Liver (tissue), 9 donors: ENCODE results near the gene AOPEP. TPM values are rescaled to one million over a fixed set of nuclear protein-coding genes. Genes with fewer than 3 reads are reported as not detected.

ENCODE experiments used
- DNase-seq: peaks from one replicate; pipeline ENCODE4 v3.0.0-alpha.2; 2017; ENCODE audit warnings: low spot score
- H3K27ac ChIP-seq, 2 donors: one replicate each; pipeline ENCODE4 v1.7.0; 2013; ENCODE audit warnings: inconsistent platforms in 2 of 2, low read length in 2 of 2, control low read depth in 1 of 2, low read depth in 1 of 2, mild to moderate bottlenecking in 1 of 2
- H3K27me3 ChIP-seq, 4 donors: one replicate each; pipeline versions ENCODE4 v1.6.1 to v1.7.0; 2013; ENCODE audit warnings: low read length in 3 of 4, inconsistent platforms in 1 of 4, mild to moderate bottlenecking in 1 of 4, moderate library complexity in 1 of 4; ENCODE audit not compliant: control insufficient read depth in 4 of 4, insufficient read depth in 4 of 4
- H3K36me3 ChIP-seq, 4 donors: one replicate each; pipeline versions ENCODE4 v1.6.1 to v1.7.0; 2013; ENCODE audit warnings: low read length in 3 of 4, mild to moderate bottlenecking in 3 of 4, low read depth in 1 of 4, moderate library complexity in 1 of 4; ENCODE audit not compliant: control insufficient read depth in 4 of 4, insufficient read depth in 3 of 4
- H3K4me1 ChIP-seq, 4 donors: one replicate each; pipeline versions ENCODE4 v1.6.1 to v1.7.0; 2013; ENCODE audit warnings: low read length in 3 of 4, mild to moderate bottlenecking in 3 of 4, moderate library complexity in 1 of 4; ENCODE audit not compliant: control insufficient read depth in 4 of 4, insufficient read depth in 4 of 4
- H3K4me3 ChIP-seq, 3 donors: one replicate each; pipeline versions ENCODE4 v1.6.1 to v1.7.0; 2013; ENCODE audit warnings: low read length in 3 of 3, control low read depth in 1 of 3, low read depth in 1 of 3, mild to moderate bottlenecking in 1 of 3
- H3K9ac ChIP-seq, 2 donors: one replicate each; pipeline ENCODE4 v1.7.0; 2013; ENCODE audit warnings: low read length in 2 of 2, mild to moderate bottlenecking in 2 of 2, moderate library complexity in 2 of 2, control low read depth in 1 of 2, low read depth in 1 of 2
- H3K9me3 ChIP-seq, 4 donors: one replicate each; pipeline versions ENCODE4 v1.6.1 to v1.7.0; 2013; ENCODE audit warnings: low read length in 3 of 4; ENCODE audit not compliant: control insufficient read depth in 4 of 4
- ATF3 ChIP-seq: IDR thresholded peaks from 2 replicates; pipeline ENCODE4 v1.6.1; 2016; ENCODE audit warnings: antibody characterized with exemption
- CTCF ChIP-seq: fragments of 150-350 bp; IDR thresholded peaks from 2 replicates; pipeline ENCODE4 v1.5.1; 2017; ENCODE audit warnings: improper control_type of control experiment, low read depth, low read length; ENCODE audit not compliant: missing input control
- EGR1 ChIP-seq, 2 donors: IDR thresholded peaks; 2 replicates each; pipeline ENCODE4 v1.6.1; 2016 to 2018; ENCODE audit warnings: antibody characterized with exemption in 2 of 2, low read depth in 2 of 2
- FOXA1 ChIP-seq: IDR thresholded peaks from 2 replicates; pipeline ENCODE4 v1.6.1; 2016; ENCODE audit warnings: antibody characterized with exemption
- FOXA2 ChIP-seq: IDR thresholded peaks from 2 replicates; pipeline ENCODE4 v1.6.1; 2016; ENCODE audit warnings: antibody characterized with exemption
- GABPA ChIP-seq, 2 donors: IDR thresholded peaks in 1 of 2; conservative IDR thresholded peaks in 1 of 2; 2 replicates each; pipeline ENCODE4 v1.6.1; 2016; ENCODE audit warnings: antibody characterized with exemption in 2 of 2, mild to moderate bottlenecking in 1 of 2, moderate library complexity in 1 of 2
- HNF4A ChIP-seq, 2 donors: conservative IDR thresholded peaks; 2 replicates each; pipeline ENCODE4 v1.6.1; 2016; ENCODE audit warnings: antibody characterized with exemption in 2 of 2, mild to moderate bottlenecking in 2 of 2
- HNF4G ChIP-seq: IDR thresholded peaks from 2 replicates; pipeline ENCODE4 v1.6.1; 2016; ENCODE audit warnings: antibody characterized with exemption
- JUND ChIP-seq, 2 donors: IDR thresholded peaks; 2 replicates each; pipeline ENCODE4 v1.6.1; 2016; ENCODE audit warnings: antibody characterized with exemption in 2 of 2
- MAX ChIP-seq: IDR thresholded peaks from 2 replicates; pipeline ENCODE4 v1.6.1; 2016; ENCODE audit warnings: antibody characterized with exemption
- NR2F2 ChIP-seq: IDR thresholded peaks from 2 replicates; pipeline ENCODE4 v1.6.1; 2016; ENCODE audit warnings: antibody characterized with exemption
- RAD21 ChIP-seq, 2 donors: IDR thresholded peaks; 2 replicates each; pipeline ENCODE4 v1.6.1; 2016; ENCODE audit warnings: antibody characterized with exemption in 2 of 2, mild to moderate bottlenecking in 2 of 2
- RXRA ChIP-seq, 2 donors: IDR thresholded peaks; 2 replicates each; pipeline ENCODE4 v1.6.1; 2017 to 2018; ENCODE audit warnings: antibody characterized with exemption in 2 of 2, mild to moderate bottlenecking in 1 of 2
- SP1 ChIP-seq: IDR thresholded peaks from 2 replicates; pipeline ENCODE4 v1.6.1; 2018; ENCODE audit warnings: antibody characterized with exemption, mild to moderate bottlenecking
- TAF1 ChIP-seq: conservative IDR thresholded peaks from 2 replicates; pipeline ENCODE4 v1.6.1; 2016; ENCODE audit warnings: antibody characterized with exemption, mild to moderate bottlenecking
- YY1 ChIP-seq: IDR thresholded peaks from 2 replicates; pipeline ENCODE4 v1.6.1; 2016; ENCODE audit warnings: antibody characterized with exemption, mild to moderate bottlenecking
- WGBS: extraction: QIAGEN DNeasy Blood & Tissue Kit; methylation state at CpG from one replicate; pipeline ENCODE4 v1.1.7; 2013; 5-methylcytosine and 5-hydroxymethylcytosine counted together
- polyA plus RNA-seq, 2 donors: library from polyadenylated mRNA; stranded (reverse) in 1 of 2; unstranded in 1 of 2; fragments of 200-250 nt in 1 of 2; fragments of >200 nt in 1 of 2; fragmentation: Nextera tagmentation in 1 of 2; extraction: Ambion mirVana in 1 of 2; gene quantifications; one replicate each; pipeline versions ENCODE4 v1.2.1 to v1.2.3, GENCODE V29; 2013 to 2015
- total RNA-seq, 2 donors: library from RNA; depleted of rRNA; stranded (reverse); fragments of >200 nt; gene quantifications; one replicate each; pipeline ENCODE4 v1.2.3, GENCODE V29; 2014
- TF ChIP-seq, protein P1 (sequence below): IDR thresholded peaks from 2 replicates; pipeline ENCODE4 v1.6.1; 2016; ENCODE audit warnings: antibody characterized with exemption
- TF ChIP-seq, protein P2 (sequence below): IDR thresholded peaks from 2 replicates; pipeline ENCODE4 v1.6.1; 2016; ENCODE audit warnings: antibody characterized with exemption, mild to moderate bottlenecking
- donor health status: healthy.
- donor health status: healthy.
- donor health status: healthy.
- donor health status: healthy.
- donor health status: healthy.

Gene AOPEP
- total and polyA plus RNA-seq, 4 donors, result 22.2 to 77.1 (median 34.8) TPM

DNA sequence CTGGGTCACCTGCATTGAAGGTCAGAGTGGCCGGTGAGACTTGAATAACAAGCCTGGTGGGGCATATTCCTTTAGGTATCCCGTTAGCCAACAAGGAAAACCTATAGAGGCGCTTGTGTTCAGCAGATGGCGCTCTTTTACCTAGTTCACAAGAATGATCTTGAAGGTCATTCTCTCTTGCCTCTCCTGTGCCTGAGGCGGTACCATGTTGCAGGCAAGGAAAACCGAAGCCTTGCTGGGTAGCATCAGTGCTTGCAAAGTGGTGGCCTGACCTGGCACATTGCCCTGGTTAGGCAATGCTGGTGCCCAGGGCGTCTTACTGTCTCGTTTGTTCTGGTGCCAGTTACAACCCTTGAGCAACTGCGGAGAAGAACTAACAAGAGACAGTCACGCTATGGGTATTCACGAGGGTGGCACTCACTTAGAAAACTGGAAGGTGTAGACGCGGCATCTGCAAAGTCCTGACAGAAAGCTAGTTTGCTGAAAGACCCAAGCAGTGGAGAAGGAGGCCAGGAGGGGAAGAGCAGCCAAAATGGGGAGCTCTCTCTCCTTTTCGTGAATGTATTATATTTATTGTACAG lies 56.7 kb downstream of the AOPEP start:
- WGBS, result 30% methylated on average over 14 of the region's 14 CpGs
- H3K4me3 ChIP-seq, result peak overlapping the region in 1 of 3 donors; percentile 35
- H3K27me3 ChIP-seq, result no peaks in the 10 kb centered on the region
- DNase-seq, result peak; percentile 51
- no peaks in the 10 kb centered on the region for H3K9me3 ChIP-seq
- peak; percentile 58 for TF ChIP-seq CTCF
- peak; percentile 13 to 57 for TF ChIP-seq HNF4A (conservative IDR thresholded peaks at IDR 0.05)
- TF ChIP-seq MAX, result no peak
- TF ChIP-seq GABPA (IDR thresholded peaks at IDR 0.05 in 1 of 2, conservative IDR thresholded peaks at IDR 0.05 in 1 of 2), result no peak
- TF ChIP-seq NR2F2, result peak; percentile 38
- TF ChIP-seq FOXA1, result no peak
- no peak for TF ChIP-seq TAF1
- TF ChIP-seq RXRA (IDR thresholded peaks at IDR 0.05), result peak; percentile 42 to 68
- no peak for TF ChIP-seq ATF3
- TF ChIP-seq EGR1 (IDR thresholded peaks at IDR 0.05; ENCODE audit: low read depth in 2 of 2), result no peak
- no peak for TF ChIP-seq YY1
- TF ChIP-seq JUND (IDR thresholded peaks at IDR 0.05), result no peak
- TF ChIP-seq, protein P1, sequence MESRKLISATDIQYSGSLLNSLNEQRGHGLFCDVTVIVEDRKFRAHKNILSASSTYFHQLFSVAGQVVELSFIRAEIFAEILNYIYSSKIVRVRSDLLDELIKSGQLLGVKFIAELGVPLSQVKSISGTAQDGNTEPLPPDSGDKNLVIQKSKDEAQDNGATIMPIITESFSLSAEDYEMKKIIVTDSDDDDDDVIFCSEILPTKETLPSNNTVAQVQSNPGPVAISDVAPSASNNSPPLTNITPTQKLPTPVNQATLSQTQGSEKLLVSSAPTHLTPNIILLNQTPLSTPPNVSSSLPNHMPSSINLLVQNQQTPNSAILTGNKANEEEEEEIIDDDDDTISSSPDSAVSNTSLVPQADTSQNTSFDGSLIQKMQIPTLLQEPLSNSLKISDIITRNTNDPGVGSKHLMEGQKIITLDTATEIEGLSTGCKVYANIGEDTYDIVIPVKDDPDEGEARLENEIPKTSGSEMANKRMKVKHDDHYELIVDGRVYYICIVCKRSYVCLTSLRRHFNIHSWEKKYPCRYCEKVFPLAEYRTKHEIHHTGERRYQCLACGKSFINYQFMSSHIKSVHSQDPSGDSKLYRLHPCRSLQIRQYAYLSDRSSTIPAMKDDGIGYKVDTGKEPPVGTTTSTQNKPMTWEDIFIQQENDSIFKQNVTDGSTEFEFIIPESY, result no peak
- TF ChIP-seq SP1, result peak; percentile 18
- TF ChIP-seq, protein P2, sequence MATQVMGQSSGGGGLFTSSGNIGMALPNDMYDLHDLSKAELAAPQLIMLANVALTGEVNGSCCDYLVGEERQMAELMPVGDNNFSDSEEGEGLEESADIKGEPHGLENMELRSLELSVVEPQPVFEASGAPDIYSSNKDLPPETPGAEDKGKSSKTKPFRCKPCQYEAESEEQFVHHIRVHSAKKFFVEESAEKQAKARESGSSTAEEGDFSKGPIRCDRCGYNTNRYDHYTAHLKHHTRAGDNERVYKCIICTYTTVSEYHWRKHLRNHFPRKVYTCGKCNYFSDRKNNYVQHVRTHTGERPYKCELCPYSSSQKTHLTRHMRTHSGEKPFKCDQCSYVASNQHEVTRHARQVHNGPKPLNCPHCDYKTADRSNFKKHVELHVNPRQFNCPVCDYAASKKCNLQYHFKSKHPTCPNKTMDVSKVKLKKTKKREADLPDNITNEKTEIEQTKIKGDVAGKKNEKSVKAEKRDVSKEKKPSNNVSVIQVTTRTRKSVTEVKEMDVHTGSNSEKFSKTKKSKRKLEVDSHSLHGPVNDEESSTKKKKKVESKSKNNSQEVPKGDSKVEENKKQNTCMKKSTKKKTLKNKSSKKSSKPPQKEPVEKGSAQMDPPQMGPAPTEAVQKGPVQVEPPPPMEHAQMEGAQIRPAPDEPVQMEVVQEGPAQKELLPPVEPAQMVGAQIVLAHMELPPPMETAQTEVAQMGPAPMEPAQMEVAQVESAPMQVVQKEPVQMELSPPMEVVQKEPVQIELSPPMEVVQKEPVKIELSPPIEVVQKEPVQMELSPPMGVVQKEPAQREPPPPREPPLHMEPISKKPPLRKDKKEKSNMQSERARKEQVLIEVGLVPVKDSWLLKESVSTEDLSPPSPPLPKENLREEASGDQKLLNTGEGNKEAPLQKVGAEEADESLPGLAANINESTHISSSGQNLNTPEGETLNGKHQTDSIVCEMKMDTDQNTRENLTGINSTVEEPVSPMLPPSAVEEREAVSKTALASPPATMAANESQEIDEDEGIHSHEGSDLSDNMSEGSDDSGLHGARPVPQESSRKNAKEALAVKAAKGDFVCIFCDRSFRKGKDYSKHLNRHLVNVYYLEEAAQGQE, result no peak
- TF ChIP-seq HNF4G, result no peak
- peak; percentile 92 to 97 for TF ChIP-seq RAD21 (IDR thresholded peaks at IDR 0.05)
- no peak for TF ChIP-seq FOXA2
- H3K9ac ChIP-seq, result peak overlapping the region in 1 of 2 donors; percentile 19
- H3K36me3 ChIP-seq, result no peaks in the 10 kb centered on the region
- peak overlapping the region; percentile 1 to 31 for H3K27ac ChIP-seq
- peaks cover 0 to 8% (median 0%) of the 10 kb centered on the region in 4 donors for H3K4me1 ChIP-seq
